Transverse colon (tissue), 3 donors: ENCODE measurements around the gene RPGRIP1L.

ENCODE experiments used
- CTCF ChIP-seq, 5 experiments: fragments of 200-600 bp in 3 of 5; fragments of 450-650 bp in 2 of 5; sonication (generic) in 3 of 5; IDR thresholded peaks; 1 replicate in 2 of 5; 2 replicates in 3 of 5; pipeline ENCODE4 v1.5.1; 2016 to 2017; ENCODE audit warnings: antibody characterized with exemption in 5 of 5, inconsistent platforms in 3 of 5, mild to moderate bottlenecking in 2 of 5, moderate library complexity in 1 of 5
- POLR2A ChIP-seq: fragments of 450-650 bp; IDR thresholded peaks from one replicate; pipeline ENCODE4 v1.6.1; 2016; ENCODE audit warnings: antibody characterized with exemption, mild to moderate bottlenecking, moderate library complexity

- TF ChIP-seq CTCF (IDR thresholded peaks at IDR 0.05), result no peak
- no peak for TF ChIP-seq POLR2A
Observed at GRCh38 chr16:53583401-53583800, 120.3 kb downstream of the RPGRIP1L start.
